Measurements from ENCODE around the gene GPR171.

DNA sequence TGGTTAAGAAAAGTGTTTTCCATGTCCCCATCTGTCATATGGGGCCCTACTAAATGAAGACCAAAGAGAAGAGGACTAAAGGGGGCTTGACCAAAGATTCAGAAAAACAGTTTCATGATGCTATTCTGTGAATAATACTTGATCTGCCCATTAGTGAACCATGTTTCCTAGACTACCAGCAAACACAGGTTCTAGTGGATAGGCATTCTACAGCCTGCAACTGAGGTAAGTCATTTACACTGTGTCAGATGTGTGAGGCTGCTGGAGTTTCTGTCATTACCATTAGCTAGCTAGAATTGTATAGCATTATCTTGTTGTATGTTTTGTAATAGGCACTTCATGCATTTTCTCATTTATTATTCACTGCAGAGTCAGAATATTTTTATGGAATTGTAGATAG, 6.6 kb downstream of the GPR171 start:
- TF ChIP-seq, protein P1, sequence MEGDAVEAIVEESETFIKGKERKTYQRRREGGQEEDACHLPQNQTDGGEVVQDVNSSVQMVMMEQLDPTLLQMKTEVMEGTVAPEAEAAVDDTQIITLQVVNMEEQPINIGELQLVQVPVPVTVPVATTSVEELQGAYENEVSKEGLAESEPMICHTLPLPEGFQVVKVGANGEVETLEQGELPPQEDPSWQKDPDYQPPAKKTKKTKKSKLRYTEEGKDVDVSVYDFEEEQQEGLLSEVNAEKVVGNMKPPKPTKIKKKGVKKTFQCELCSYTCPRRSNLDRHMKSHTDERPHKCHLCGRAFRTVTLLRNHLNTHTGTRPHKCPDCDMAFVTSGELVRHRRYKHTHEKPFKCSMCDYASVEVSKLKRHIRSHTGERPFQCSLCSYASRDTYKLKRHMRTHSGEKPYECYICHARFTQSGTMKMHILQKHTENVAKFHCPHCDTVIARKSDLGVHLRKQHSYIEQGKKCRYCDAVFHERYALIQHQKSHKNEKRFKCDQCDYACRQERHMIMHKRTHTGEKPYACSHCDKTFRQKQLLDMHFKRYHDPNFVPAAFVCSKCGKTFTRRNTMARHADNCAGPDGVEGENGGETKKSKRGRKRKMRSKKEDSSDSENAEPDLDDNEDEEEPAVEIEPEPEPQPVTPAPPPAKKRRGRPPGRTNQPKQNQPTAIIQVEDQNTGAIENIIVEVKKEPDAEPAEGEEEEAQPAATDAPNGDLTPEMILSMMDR (IDR thresholded peaks at IDR 0.05) = no peak
- no peak for TF ChIP-seq POLR2A (IDR thresholded peaks at IDR 0.05)

Measured in right lobe of liver (tissue), 4 donors.